OCI-LY1 (cell line): Measurements from ENCODE around the gene FUT8.

ENCODE experiments used
- EZH2 ChIP-seq: fragments of 200-600 bp; sonication (generic), shearing (Covaris generic); IDR thresholded peaks from 2 replicates; pipeline ENCODE4 v1.8.0; 2017; ENCODE audit warnings: borderline replicate concordance, mixed run types, mild to moderate bottlenecking, antibody characterized with exemption, low read length, moderate library complexity, mixed read lengths
- TF ChIP-seq, protein P1 (sequence below): fragments of 200-600 bp; sonication (generic), shearing (Covaris generic); IDR thresholded peaks from 2 replicates; pipeline ENCODE4 v1.5.1; 2017; ENCODE audit warnings: mild to moderate bottlenecking, antibody characterized with exemption, low read length, moderate library complexity, mixed read lengths

DNA sequence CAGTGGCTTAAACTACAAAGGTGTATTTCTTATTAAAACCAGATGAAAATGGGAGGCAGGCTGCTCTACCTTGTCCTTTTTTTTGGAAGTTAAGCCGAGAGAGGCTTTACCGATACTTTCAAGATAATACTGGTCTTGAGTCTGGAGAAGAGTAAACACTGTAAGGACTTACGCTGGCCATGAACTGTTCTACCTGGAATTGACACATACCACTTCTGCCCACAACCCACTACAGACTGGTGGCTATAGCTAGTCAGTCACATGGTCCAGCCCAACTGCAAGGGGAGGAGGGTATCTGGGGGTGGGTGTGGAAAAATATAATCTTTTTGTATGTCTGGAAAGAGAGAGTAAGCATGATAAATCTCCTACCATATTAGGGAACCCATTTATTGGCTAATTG lies 4.4 kb upstream of the FUT8 start:
- TF ChIP-seq, protein P1, sequence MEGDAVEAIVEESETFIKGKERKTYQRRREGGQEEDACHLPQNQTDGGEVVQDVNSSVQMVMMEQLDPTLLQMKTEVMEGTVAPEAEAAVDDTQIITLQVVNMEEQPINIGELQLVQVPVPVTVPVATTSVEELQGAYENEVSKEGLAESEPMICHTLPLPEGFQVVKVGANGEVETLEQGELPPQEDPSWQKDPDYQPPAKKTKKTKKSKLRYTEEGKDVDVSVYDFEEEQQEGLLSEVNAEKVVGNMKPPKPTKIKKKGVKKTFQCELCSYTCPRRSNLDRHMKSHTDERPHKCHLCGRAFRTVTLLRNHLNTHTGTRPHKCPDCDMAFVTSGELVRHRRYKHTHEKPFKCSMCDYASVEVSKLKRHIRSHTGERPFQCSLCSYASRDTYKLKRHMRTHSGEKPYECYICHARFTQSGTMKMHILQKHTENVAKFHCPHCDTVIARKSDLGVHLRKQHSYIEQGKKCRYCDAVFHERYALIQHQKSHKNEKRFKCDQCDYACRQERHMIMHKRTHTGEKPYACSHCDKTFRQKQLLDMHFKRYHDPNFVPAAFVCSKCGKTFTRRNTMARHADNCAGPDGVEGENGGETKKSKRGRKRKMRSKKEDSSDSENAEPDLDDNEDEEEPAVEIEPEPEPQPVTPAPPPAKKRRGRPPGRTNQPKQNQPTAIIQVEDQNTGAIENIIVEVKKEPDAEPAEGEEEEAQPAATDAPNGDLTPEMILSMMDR, result no peak
- TF ChIP-seq EZH2, result no peak
